HG03139 (cell line): Measurements from ENCODE around the gene OR8K1.

Experiments
- ATAC-seq: cut with Tn5 transposase; IDR thresholded peaks from one replicate; pipeline ENCODE4 v1.9.1; 2021; ENCODE audit not compliant: unreplicated experiment

OR8K1 gene

GRCh38 chr11:56345739-56346138, at the start of gene OR8K1:
OR8K1 (plus strand) TSS chr11:56346039; CDS start chr11:56346039, 0 bp downstream.
- ATAC-seq: no peak

GRCh38 chr11:56296898-56297297, 48.9 kb upstream of the OR8K1 start:
- ATAC-seq: no peak

DNA sequence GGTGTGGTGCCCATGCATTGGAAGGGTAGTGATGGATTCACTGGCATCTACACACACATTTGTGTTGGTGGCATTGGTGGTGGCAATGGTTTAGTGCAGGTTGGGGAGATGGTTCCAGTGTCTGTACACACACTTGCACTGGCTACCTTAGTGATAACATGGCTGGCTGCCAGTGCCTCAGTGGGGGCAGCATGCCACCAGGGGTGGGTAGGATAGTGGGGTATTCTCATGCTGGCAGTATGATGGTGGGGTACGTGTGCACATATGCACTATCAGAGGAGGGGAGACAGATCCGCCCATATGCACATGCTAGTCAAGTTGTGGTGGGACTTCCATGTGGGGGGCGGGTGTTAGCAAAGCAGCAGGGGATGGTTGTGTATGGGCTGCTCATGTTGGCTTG, 38.0 kb upstream of the OR8K1 start:
- ATAC-seq: no peak

DNA sequence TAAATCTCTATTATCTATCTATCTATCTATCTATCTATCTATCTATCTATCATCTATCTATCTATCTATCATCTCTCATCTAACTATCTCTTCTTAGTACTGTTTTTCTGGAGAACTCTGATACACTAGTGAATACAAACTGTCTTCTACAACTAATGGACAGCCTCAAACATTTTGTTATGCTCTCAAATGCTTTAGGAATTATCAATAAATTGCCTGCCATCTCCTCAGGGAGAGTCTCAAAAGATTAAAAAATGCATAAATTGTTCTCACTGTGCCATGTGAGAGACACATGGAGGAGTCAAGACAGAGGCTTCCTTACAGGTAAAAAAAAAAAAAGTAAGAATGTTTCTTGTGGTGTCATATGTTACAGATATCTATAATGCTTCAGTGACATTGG, 31.0 kb upstream of the OR8K1 start, which contains the start of gene OR8K3:
TSS of gene OR8K3 (plus strand) at position 301 of the 400 bp plus-strand sequence. CDS start 3,163 bp downstream, outside the sequence.
- ATAC-seq: no peak

DNA sequence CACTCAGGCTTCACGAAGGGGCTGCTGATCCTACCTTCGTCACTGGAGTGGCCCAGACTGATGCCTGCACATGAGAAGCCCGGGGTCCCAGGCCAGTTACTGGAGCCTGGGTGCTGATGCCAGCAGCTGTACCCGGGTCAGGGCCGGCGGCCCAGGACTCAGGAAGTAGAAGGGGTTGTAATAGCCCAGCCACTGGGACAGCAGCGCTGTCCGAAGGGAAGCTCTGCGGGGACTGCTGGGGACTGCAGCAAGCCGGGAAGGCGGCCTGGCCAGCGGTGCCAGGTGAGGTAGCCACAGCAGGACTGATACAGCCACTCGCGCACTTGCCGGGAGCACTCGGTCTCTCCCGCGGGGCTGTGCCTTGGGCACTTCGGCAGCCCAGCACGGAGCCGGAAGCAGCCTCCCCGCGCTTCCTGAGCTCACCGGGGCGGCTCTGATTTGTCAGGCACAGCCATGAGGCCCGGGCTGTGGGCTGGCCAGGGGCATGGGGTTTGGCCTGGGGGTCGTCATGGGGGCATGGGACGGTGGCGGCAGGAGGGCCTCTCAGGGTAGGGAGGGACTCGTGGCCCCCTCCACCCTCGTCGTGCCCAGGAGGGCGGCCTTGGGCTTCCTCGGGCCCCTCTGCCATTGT, 13.9 kb upstream of the OR8K1 start:
- ATAC-seq: no peak

- ATAC-seq: no peak
Observed at GRCh38 chr11:56333156-56333555, 12.7 kb upstream of the OR8K1 start.

DNA sequence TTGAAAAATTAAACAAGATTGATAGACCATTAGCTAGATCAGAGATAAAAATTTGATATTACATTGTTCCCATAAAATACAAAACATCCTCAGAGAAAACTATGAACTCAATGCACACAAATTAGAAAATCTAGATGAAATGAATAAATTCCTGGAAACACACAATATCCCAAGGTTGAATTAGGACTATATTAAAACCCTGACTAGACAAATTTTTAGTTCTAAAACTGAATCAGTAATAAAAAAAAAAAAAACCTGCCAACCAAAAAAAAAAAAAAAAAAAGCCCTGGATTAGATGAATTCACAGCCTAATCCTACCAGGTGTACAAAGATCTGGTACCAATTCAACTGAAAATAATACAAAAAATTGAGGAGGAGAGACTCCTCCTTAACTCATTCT, 5.5 kb upstream of the OR8K1 start:
- no peak for ATAC-seq

DNA sequence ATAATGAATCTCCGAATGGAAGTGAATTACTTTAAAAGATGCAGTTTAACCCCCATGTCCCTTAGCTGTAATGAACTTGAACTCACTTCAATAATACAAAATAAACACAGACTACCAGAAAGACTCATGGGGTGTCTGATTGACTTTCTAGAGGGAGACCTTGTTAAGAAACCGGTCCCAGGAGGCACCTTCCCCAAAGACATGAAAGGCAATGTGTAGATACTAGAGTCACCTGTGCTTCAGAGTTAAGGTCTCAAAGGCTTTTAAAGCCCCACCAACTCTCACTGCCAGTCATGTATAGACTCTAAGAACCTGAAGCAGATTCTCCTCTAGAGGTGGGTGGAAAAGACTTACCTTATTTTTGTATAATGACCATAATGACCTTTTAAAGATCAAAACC, 8.2 kb downstream of the OR8K1 start, which contains the start of gene OR8J1:
TSS of gene OR8J1 (plus strand) at position 301 of the 400 bp plus-strand sequence. CDS start 5,956 bp downstream, outside the sequence.
- ATAC-seq: no peak

- ATAC-seq: no peak
Observed at GRCh38 chr11:56375324-56375723, 29.5 kb downstream of the OR8K1 start, which contains the start of gene OR8U1. OR8U1 (plus strand) TSS chr11:56375624; CDS start chr11:56375624, 0 bp downstream.

- no peak for ATAC-seq
Observed at GRCh38 chr11:56380120-56380519, 34.3 kb downstream of the OR8K1 start.

- no peak for ATAC-seq
Observed at GRCh38 chr11:56394381-56394780, 48.5 kb downstream of the OR8K1 start.

DNA sequence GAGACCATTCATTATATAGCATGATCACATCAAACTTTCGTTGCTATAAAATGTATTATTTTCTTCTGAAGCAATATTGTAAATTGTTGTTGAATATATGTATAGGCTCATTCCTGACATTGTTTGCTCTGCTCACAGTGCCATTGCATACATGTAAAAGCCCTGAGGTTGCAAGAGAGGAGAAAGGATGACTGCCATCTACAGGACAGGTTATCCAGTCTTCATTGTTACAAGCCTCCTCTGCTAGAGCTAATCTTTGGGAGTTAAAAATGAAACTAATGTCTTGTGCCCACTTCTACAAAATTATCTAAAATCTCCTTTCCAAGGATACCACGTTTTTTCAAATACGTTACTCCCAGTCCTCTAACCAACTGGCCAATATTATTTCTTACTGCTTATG, 50.2 kb downstream of the OR8K1 start:
- ATAC-seq: no peak
